ENCODE results near the gene OLA1.

OLA1 gene

DNA sequence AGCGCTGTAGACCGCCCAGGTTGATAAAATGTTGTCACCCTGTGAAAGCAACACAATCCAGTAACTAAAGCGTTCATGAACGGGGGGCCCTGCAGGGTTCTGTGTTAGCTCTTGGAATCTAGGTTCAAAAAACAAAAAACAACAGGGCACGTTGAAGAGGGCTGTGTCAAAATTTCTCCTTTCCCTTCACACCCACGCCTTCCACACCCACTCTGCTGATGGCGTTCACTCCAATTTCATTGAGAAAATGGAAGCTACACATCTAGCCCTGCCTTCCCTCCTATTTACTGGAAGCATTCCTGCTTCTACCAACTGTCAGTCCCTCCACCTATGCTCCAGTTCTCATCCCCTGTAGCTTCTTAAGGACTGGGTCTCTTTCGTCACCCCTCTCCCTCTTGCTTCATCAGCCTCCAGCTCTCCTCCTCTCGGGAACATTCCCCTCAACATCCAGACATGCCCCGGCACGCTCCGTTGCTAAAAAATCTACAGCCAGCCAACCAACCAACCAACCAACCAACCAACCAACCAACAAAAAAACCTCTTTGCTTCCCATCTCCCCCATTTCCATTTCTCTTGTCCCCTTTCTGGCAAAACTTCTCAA is 184.7 kb downstream of the OLA1 start:
- no peak for TF ChIP-seq GATA2 (IDR thresholded peaks at IDR 0.05; ENCODE audit: low read depth, low read length)
- TF ChIP-seq GATA3 (IDR thresholded peaks at IDR 0.05; ENCODE audit: low read depth, low read length) = no peak

- TF ChIP-seq GATA3 (IDR thresholded peaks at IDR 0.05; ENCODE audit: low read depth, low read length) (no peak), GATA2 (IDR thresholded peaks at IDR 0.05; ENCODE audit: low read depth, low read length) (no peak)
Observed at GRCh38 chr2:174062934-174063333, 185.4 kb downstream of the OLA1 start.

GRCh38 chr2:174059884-174060244 is 188.5 kb downstream of the OLA1 start:
- no peak for TF ChIP-seq GATA2 (IDR thresholded peaks at IDR 0.05; ENCODE audit: low read depth, low read length)
- no peak for TF ChIP-seq GATA3 (IDR thresholded peaks at IDR 0.05; ENCODE audit: low read depth, low read length)

- TF ChIP-seq GATA3 (IDR thresholded peaks at IDR 0.05; ENCODE audit: low read depth, low read length) (no peak), GATA2 (IDR thresholded peaks at IDR 0.05; ENCODE audit: low read depth, low read length) (no peak)
Observed at GRCh38 chr2:174059178-174059883, 189.0 kb downstream of the OLA1 start.

GRCh38 chr2:174058456-174058855 is 189.9 kb downstream of the OLA1 start:
- TF ChIP-seq GATA3 (IDR thresholded peaks at IDR 0.05; ENCODE audit: low read depth, low read length) = no peak
- no peak for TF ChIP-seq GATA2 (IDR thresholded peaks at IDR 0.05; ENCODE audit: low read depth, low read length)

DNA sequence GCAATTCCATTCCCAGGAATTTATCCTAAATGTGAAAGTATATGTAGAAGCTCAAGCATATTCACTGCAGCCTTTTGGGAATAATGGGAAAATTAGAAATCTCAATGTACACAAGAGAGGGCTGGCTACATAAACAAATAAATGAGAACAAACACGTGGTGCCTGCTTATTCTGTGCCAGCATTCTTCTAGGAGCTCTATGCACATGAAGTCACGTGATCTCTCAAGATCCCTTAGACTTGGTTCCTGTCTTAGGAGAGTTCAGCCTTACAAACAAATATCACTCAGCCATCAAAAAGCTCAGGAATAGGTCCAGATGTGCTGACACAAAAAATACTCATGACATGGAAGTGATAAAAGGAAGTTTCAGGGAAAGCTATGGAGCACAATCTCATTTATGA is 190.3 kb downstream of the OLA1 start:
- TF ChIP-seq GATA2 (IDR thresholded peaks at IDR 0.05; ENCODE audit: low read depth, low read length) (no peak), GATA3 (IDR thresholded peaks at IDR 0.05; ENCODE audit: low read depth, low read length) (no peak)

DNA sequence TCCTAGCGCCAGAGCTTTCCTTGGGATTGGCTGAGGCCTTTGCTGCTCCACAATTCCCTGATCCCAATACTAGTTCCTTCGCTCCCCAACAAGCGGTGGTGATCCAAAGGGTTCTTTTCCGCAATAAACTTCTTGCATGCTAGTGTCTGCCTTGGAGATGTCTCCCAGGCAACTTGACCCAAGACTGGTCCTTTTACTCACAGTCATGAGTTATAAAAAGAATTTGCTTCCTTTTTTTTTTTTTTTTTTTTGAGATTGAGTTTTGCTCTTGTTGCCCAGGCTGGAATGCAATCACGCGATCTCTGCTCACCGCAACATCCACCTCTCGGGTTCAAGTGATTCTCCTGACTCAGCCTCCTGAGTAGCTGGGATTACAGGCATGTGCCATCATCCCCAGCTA is 193.4 kb downstream of the OLA1 start:
- no peak for TF ChIP-seq GATA2 (IDR thresholded peaks at IDR 0.05; ENCODE audit: low read depth, low read length)
- no peak for TF ChIP-seq GATA3 (IDR thresholded peaks at IDR 0.05; ENCODE audit: low read depth, low read length)

GRCh38 chr2:174053355-174054151 is 194.8 kb downstream of the OLA1 start:
- no peak for TF ChIP-seq GATA2 (IDR thresholded peaks at IDR 0.05; ENCODE audit: low read depth, low read length)
- no peak for TF ChIP-seq GATA3 (IDR thresholded peaks at IDR 0.05; ENCODE audit: low read depth, low read length)

DNA sequence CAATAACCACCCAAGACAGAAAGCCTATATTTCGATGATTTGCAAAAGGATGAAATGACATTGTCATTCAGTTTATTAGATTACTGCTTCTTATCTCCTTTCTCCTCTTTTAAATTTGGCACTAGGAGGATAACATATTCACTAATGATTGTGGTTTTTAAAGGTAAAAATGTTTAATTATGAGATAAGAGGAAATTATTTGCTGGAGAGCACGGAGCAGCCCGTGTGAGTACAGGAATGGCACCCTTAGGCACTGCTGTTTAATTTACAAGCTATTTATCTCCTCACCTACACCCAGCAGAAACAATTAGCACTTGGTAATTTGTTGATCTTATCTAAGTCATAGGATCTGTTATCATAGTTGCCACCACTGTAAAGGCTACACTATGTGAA is 195.8 kb downstream of the OLA1 start:
- TF ChIP-seq GATA2 (IDR thresholded peaks at IDR 0.05; ENCODE audit: low read depth, low read length) = peak; percentile 81
- TF ChIP-seq GATA3 (IDR thresholded peaks at IDR 0.05; ENCODE audit: low read depth, low read length) = peak; percentile 76

DNA sequence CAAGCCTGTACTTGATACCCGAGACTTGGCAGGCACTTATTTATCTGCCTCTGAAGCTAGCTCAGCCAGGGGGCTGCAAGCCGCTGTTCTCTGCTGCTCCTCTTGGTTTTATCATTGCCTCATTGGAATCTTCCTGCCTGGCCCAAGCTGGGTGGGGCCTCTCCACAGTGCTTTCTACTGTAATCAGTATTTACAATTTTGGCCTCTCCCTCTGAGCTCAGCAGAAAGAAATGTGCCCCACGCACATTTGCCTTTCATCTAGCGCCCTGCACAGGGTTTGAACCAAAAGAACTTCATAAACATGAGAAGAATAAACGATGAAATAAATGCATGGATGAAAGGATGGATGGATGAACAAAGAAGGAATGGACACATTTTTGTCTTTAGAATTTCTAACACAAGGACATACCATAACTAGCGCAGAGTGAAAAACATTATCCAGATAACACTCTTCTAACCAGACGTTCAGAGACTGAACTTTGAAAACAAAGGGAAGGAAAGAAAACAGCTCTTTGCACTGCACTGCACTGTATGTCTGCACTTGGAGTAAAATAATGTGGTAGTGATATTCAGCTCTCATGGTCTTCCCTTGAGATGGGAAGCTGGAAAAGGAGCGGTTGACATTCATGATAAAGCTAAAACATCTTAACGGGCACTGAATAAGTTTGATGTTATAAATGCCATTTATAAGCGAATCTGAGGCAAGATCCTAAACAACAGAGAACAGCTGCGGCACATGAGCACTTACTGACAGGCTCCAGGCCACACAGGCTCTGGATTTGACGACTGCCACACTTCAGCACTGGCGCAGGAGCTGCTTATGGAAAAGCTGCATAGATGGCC is 196.4 kb downstream of the OLA1 start:
- TF ChIP-seq GATA3 (IDR thresholded peaks at IDR 0.05; ENCODE audit: low read depth, low read length) (no peak), GATA2 (IDR thresholded peaks at IDR 0.05; ENCODE audit: low read depth, low read length) (no peak; the same call in 1 of the 2 replicates)

DNA sequence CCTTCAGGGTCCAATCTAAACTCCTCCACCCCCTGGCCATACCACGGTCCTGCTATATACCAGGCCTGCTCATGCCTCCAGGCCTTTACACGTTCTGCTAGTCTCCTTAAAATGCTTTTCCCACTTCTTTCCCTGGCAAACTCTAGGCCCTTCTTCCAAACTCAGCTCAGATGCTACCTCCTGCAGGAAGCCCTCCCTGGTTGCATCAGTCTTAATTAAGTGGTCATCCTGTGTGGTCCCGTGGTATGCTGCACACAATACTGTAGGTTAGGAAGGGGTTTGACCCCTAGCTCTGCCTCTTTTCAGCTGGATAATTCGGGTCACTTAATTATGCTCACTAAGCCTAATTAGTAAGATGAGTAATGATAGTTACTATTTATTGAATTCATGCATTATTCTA is 197.3 kb downstream of the OLA1 start:
- TF ChIP-seq GATA3 (IDR thresholded peaks at IDR 0.05; ENCODE audit: low read depth, low read length) (no peak), GATA2 (IDR thresholded peaks at IDR 0.05; ENCODE audit: low read depth, low read length) (no peak)

DNA sequence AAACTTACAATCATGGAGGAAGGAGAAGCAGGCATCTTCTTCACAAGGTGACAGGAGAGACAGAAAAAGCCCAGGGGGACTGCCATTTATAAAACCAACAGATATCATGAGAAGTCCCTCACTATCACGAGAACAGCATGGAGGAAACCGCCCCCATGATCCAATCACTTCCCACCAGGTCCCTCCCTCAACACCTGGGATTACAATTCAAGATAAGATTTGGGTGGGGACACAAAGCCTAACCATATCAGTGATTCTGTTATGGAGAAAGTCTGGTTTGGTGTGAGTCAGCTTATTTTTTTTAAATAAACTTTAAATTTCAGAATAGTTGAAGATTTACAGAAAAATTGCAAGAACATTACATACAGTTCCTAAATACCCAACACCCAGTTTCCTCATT is 198.4 kb downstream of the OLA1 start:
- TF ChIP-seq GATA3 (IDR thresholded peaks at IDR 0.05; ENCODE audit: low read depth, low read length) (no peak), GATA2 (IDR thresholded peaks at IDR 0.05; ENCODE audit: low read depth, low read length) (no peak)

DNA sequence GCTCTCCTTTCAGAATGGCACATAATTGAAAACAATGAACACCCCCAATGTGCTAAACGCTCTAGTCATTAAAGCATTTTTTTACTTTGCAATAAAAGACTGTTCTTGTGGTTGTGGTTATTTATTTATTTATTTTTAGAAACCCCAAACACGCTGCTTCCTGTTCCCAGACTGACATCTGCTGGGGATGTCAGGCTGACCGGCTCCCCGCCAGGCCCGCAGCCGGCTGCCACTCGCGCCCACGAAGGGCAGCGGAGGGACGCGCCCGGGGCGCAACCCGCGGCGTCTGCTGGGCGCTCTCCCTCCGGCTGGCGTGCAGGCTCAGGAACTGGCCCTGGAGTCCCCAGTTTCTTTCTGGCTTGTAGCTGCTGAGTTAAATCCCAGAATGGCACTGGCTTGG is 200.1 kb downstream of the OLA1 start:
- TF ChIP-seq GATA3 (IDR thresholded peaks at IDR 0.05; ENCODE audit: low read depth, low read length) (no peak), GATA2 (IDR thresholded peaks at IDR 0.05; ENCODE audit: low read depth, low read length) (no peak)

GRCh38 chr2:174047746-174048145 is 200.6 kb downstream of the OLA1 start:
- TF ChIP-seq GATA3 (IDR thresholded peaks at IDR 0.05; ENCODE audit: low read depth, low read length) = no peak
- no peak for TF ChIP-seq GATA2 (IDR thresholded peaks at IDR 0.05; ENCODE audit: low read depth, low read length)
